Measurements from ENCODE around the gene ZFYVE19. TPM values are rescaled to one million over a fixed set of nuclear protein-coding genes. Genes with fewer than 3 reads are reported as not detected.

The ZFYVE19 gene
- total and polyA plus RNA-seq, 2 of the 13 experiments (the other 11 are each of a cell fraction or from before 2014, with no cell fraction given): 23.3 to 44.0 TPM

GRCh38 chr15:40763801-40764628, 42.9 kb upstream of the ZFYVE19 start, which contains the start of gene GCHFR (continued):
- TF ChIP-seq THAP7 (CRISPR knock-in tag; IDR thresholded peaks at IDR 0.05) (peak; percentile 15; the same call in 1 of the 2 replicates), ZNF879 (CRISPR knock-in tag; IDR thresholded peaks at IDR 0.05) (peak; percentile 48; the same call in 1 of the 2 replicates), FOXM1 (CRISPR knock-in tag; IDR thresholded peaks at IDR 0.05) (no peak), REST (IDR thresholded peaks at IDR 0.05; ENCODE audit: borderline replicate concordance in 1 of 2, low read depth in 1 of 2, low read length in 2 of 2) (no peak), ZC3H13 (CRISPR knock-in tag; IDR thresholded peaks at IDR 0.05) (peak; percentile 65; the same call in 1 of the 2 replicates), ZNF101 (CRISPR knock-in tag; IDR thresholded peaks at IDR 0.05; ENCODE audit: borderline replicate concordance, low read depth) (no peak), ZFP62 (CRISPR knock-in tag; IDR thresholded peaks at IDR 0.05) (no peak), ZNF607 (CRISPR knock-in tag; IDR thresholded peaks at IDR 0.05; ENCODE audit: borderline replicate concordance) (peak; percentile 86), JARID2 (CRISPR knock-in tag; IDR thresholded peaks at IDR 0.05; ENCODE audit: insufficient replicate concordance) (peak; percentile 77), KDM4B (CRISPR knock-in tag; IDR thresholded peaks at IDR 0.05) (no peak; the same call in 1 of the 2 replicates), ETV5 (CRISPR knock-in tag; IDR thresholded peaks at IDR 0.05; ENCODE audit: borderline replicate concordance) (peak; percentile 70; the same call in 1 of the 2 replicates), KIAA2018 (CRISPR knock-in tag; IDR thresholded peaks at IDR 0.05; ENCODE audit: borderline replicate concordance) (peak; percentile 93; the same call in 1 of the 2 replicates), ZBTB33 (CRISPR knock-in tag; IDR thresholded peaks at IDR 0.05) (peak; percentile 8; the same call in 1 of the 2 replicates)

All from HepG2 (cell line).